Mesendoderm (in vitro differentiated cells): ENCODE results near the gene PMIS2.

Source experiments
- DNase-seq: peaks from one replicate; pipeline ENCODE4 v3.0.0; 2013
- H2AK5ac ChIP-seq: 2 replicates; pipeline ENCODE4 v1.6.1; 2013; ENCODE audit warnings: low read length, inconsistent platforms
- H2BK120ac ChIP-seq: 2 replicates; pipeline ENCODE4 v1.6.1; 2013; ENCODE audit warnings: low read depth, mild to moderate bottlenecking, low read length, moderate library complexity, mixed read lengths
- H2BK15ac ChIP-seq: replicated peaks from 2 replicates; pipeline ENCODE4 v1.6.1; 2013; ENCODE audit warnings: low read depth, mild to moderate bottlenecking, moderate library complexity
- H2BK5ac ChIP-seq: 2 replicates; pipeline ENCODE4 v1.6.1; 2013; ENCODE audit warnings: low read length, inconsistent platforms
- H3K18ac ChIP-seq: 2 replicates; pipeline ENCODE4 v1.6.1; 2013; ENCODE audit warnings: mild to moderate bottlenecking, low read length, mixed read lengths
- H3K23ac ChIP-seq: one replicate; pipeline ENCODE4 v1.6.1; 2013; ENCODE audit warnings: low read length
- H3K27ac ChIP-seq: 2 replicates; pipeline ENCODE4 v1.5.1; 2013; ENCODE audit warnings: low read depth, mild to moderate bottlenecking, inconsistent platforms, low read length, moderate library complexity
- H3K27me3 ChIP-seq: 2 replicates; pipeline ENCODE4 v1.6.1; 2013; ENCODE audit warnings: low read length, control low read depth, mild to moderate bottlenecking, inconsistent platforms; ENCODE audit not compliant: insufficient read depth, poor library complexity
- H3K36me3 ChIP-seq: 2 replicates; pipeline ENCODE4 v1.6.1; 2013; ENCODE audit warnings: low read length, inconsistent platforms; ENCODE audit not compliant: control insufficient read depth, insufficient read depth
- H3K4ac ChIP-seq: one replicate; pipeline ENCODE4 v1.6.1; 2013; ENCODE audit warnings: low read depth, mild to moderate bottlenecking, low read length, moderate library complexity
- H3K4me1 ChIP-seq: 2 replicates; pipeline ENCODE4 v1.6.1; 2013; ENCODE audit warnings: low read depth, low read length, inconsistent platforms; ENCODE audit not compliant: control insufficient read depth
- H3K4me2 ChIP-seq: 2 replicates; pipeline ENCODE4 v1.6.1; 2013; ENCODE audit warnings: low read length
- H3K4me3 ChIP-seq: 2 replicates; pipeline ENCODE4 v1.5.1; 2013; ENCODE audit warnings: mild to moderate bottlenecking, low read length
- H3K56ac ChIP-seq: one replicate; pipeline ENCODE4 v1.6.1; 2013; ENCODE audit warnings: low read length
- H3K79me1 ChIP-seq: 2 replicates; pipeline ENCODE4 v1.6.1; 2013; ENCODE audit warnings: low read length, inconsistent platforms
- H3K79me2 ChIP-seq: 2 replicates; pipeline ENCODE4 v1.6.1; 2013; ENCODE audit warnings: mild to moderate bottlenecking, low read length; ENCODE audit not compliant: control insufficient read depth, insufficient read depth
- H3K9ac ChIP-seq: 2 replicates; pipeline ENCODE4 v1.6.1; 2013; ENCODE audit warnings: low read length, inconsistent platforms
- H4K5ac ChIP-seq: one replicate; pipeline ENCODE4 v1.6.1; 2013; ENCODE audit warnings: low read length
- H4K8ac ChIP-seq: one replicate; pipeline ENCODE4 v1.6.1; 2013; ENCODE audit warnings: low read depth, mild to moderate bottlenecking, control low read depth, low read length, moderate library complexity
- WGBS: extraction: QIAGEN DNeasy Blood & Tissue Kit; methylation state at CpG from one replicate; pipeline ENCODE4 v1.1.7; 2013; ENCODE audit warnings: low lambda C conversion rate, missing lambda C conversion rate; ENCODE audit not compliant: insufficient coverage; ENCODE audit errors: extremely low coverage; 5-methylcytosine and 5-hydroxymethylcytosine counted together

PMIS2 gene

DNA sequence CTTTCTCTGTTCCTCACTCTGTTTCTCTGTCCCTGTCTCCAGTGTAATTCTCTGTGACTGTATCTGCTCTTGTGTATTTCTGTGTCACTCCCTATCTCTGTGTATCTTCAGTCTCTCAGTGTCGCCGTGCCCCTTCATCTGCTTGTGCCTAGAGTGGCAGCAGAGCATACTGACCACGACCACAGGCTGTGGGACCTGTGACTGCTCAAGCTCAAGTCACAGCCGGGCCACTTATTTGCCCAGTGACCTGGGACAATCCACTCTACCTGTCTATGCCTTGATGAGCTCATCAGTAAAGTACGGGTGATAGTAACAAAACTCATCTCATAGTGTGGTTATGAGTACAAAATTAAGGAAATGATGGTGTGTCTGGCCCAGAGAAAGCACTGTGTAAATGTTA lies 31.9 kb upstream of the PMIS2 start:
- no CpG with 5 or more reads among the region's 5 CpGs for WGBS
- H3K56ac ChIP-seq: no peak overlapping the region

DNA sequence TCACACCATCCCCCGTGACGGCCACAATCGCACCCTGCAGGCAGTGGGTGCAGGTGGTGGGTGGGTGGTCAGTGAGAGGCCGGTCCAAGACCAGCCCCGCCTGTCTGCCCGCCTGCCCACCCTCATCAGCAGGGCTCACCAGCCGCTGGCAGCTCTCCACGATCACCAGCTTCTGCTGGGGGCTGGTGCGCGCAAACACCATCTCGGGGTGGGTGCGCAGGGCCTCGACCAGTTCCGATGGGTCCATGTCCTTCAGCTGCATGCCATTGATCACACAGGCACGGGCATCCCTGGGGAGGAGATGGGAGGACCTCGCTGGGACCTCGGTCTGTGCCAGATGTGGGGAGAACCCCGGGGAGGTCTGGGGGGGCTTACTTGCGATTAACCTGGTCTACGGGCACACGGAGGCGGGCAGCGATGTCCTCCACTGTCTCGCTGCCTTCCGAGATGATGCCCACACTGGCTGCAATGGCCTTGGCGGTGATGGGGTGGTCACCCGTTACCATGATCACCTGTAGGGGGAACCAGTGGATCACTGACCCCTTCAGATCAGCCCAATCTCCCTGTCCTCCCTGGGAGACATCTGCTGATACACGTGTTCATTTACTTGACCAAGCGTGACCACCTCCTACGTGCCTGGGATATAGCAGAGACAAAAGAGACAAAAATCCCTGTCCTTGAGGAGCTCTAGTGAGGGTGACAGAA lies 30.5 kb upstream of the PMIS2 start:
- H2BK5ac ChIP-seq: no peak overlapping the region
- no peak overlapping the region for H3K4me3 ChIP-seq
- no peak overlapping the region for H3K23ac ChIP-seq
- no peak overlapping the region for H2BK15ac ChIP-seq
- no peak overlapping the region for H3K4me2 ChIP-seq
- no peak overlapping the region for H2BK120ac ChIP-seq
- H3K18ac ChIP-seq: no peak overlapping the region
- DNase-seq: peak; percentile 75
- no peaks in the 10 kb centered on the region for H3K79me1 ChIP-seq
- WGBS: no CpG with 5 or more reads among the region's 30 CpGs
- H3K36me3 ChIP-seq: no peaks in the 10 kb centered on the region
- no peak overlapping the region for H4K5ac ChIP-seq
- H4K8ac ChIP-seq: no peak overlapping the region
- H2AK5ac ChIP-seq: no peak overlapping the region
- H3K56ac ChIP-seq: no peak overlapping the region
- no peaks in the 10 kb centered on the region for H3K4me1 ChIP-seq
- no peak overlapping the region for H3K27ac ChIP-seq
- H3K27me3 ChIP-seq: no peaks in the 10 kb centered on the region
- no peak overlapping the region for H3K4ac ChIP-seq
- H3K79me2 ChIP-seq: no peaks in the 10 kb centered on the region
- H3K9ac ChIP-seq: no peak overlapping the region

More for the DNA sequence above, 31.9 kb upstream of the PMIS2 start:
- Histone ChIP-seq H3K79me2 (no peaks in the 10 kb centered on the region), H3K23ac (no peak overlapping the region), H3K79me1 (no peaks in the 10 kb centered on the region), H4K8ac (no peak overlapping the region), H3K18ac (no peak overlapping the region), H3K36me3 (no peaks in the 10 kb centered on the region), H3K4ac (no peak overlapping the region), H3K9ac (no peak overlapping the region), H3K4me1 (no peaks in the 10 kb centered on the region), H2BK15ac (no peak overlapping the region), H3K4me3 (no peak overlapping the region), H3K27ac (no peak overlapping the region), H2AK5ac (no peak overlapping the region), H2BK5ac (no peak overlapping the region), H3K4me2 (no peak overlapping the region), H4K5ac (no peak overlapping the region), H3K27me3 (no peaks in the 10 kb centered on the region), H2BK120ac (no peak overlapping the region)
- DNase-seq: no peak

GRCh38 chr19:35556025-35556590 lies 29.9 kb upstream of the PMIS2 start:
- Histone ChIP-seq H3K27me3 (no peaks in the 10 kb centered on the region), H3K9ac (no peak overlapping the region), H3K4me3 (no peak overlapping the region)

DNA sequence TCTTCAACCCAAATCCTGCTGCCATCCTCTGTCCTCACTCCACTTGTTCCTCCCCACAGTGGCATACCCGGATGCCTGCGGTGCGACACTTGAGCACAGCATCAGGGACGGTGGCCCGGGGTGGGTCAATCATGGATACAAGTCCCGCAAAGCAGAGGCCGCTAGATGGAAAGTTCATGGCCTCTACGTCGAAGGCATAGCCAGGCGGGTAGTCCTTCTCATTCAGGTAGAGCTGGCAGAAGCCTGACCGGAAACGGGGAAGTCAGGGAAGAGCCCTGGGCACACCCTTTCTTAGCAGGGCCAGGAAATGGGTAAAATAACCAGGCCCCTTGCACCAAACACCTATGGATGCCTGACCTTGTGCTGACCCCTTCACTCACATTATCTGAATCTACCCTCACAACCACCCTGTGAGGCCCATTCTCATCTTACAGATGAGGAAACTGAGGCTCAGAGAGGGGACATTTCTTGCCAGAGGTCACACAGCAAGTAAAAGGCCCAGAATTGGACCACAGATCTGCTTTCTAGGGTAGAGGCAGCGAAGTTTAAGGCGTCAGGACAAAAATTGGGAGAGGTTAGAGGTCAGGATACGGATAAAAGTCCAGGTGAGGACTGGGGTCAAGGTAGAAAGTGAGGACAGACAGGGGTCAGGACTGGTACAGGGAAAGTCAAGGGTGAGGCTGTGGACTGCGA lies 29.0 kb upstream of the PMIS2 start:
- no peak overlapping the region for H3K18ac ChIP-seq

More at GRCh38 chr19:35556025-35556590, 29.9 kb upstream of the PMIS2 start:
- Histone ChIP-seq H3K4me2 (no peak overlapping the region), H3K36me3 (no peaks in the 10 kb centered on the region), H3K4ac (no peak overlapping the region), H3K79me1 (no peaks in the 10 kb centered on the region), H4K8ac (no peak overlapping the region), H3K27ac (no peak overlapping the region), H3K18ac (no peak overlapping the region), H4K5ac (no peak overlapping the region), H2BK120ac (no peak overlapping the region), H3K56ac (no peak overlapping the region), H2BK15ac (no peak overlapping the region), H3K4me1 (no peaks in the 10 kb centered on the region), H2AK5ac (no peak overlapping the region), H3K23ac (no peak overlapping the region), H2BK5ac (no peak overlapping the region), H3K79me2 (no peaks in the 10 kb centered on the region)
- no peak for DNase-seq
- WGBS: no CpG with 5 or more reads among the region's 9 CpGs

GRCh38 chr19:35557539-35558399 lies 28.2 kb upstream of the PMIS2 start:
- Histone ChIP-seq H3K4ac (no peak overlapping the region), H2BK120ac (no peak overlapping the region), H3K4me2 (peak overlapping the region; percentile 98), H3K27ac (no peak overlapping the region), H2BK15ac (no peak overlapping the region), H3K4me1 (no peaks in the 10 kb centered on the region), H2BK5ac (no peak overlapping the region), H3K56ac (peak overlapping the region; percentile 88), H3K36me3 (no peaks in the 10 kb centered on the region), H3K79me2 (no peaks in the 10 kb centered on the region), H3K9ac (peak overlapping the region; percentile 54), H3K18ac (no peak overlapping the region), H4K8ac (no peak overlapping the region), H3K79me1 (no peaks in the 10 kb centered on the region), H3K4me3 (peak overlapping the region; percentile 66), H3K27me3 (no peaks in the 10 kb centered on the region), H2AK5ac (no peak overlapping the region), H3K23ac (no peak overlapping the region), H4K5ac (no peak overlapping the region)
- peak; percentile 96 for DNase-seq
- WGBS: no CpG with 5 or more reads among the region's 60 CpGs

More for the DNA sequence above, 29.0 kb upstream of the PMIS2 start:
- Histone ChIP-seq H3K36me3 (no peaks in the 10 kb centered on the region), H3K79me2 (no peaks in the 10 kb centered on the region), H3K56ac (peak overlapping the region; percentile 78), H3K4me3 (no peak overlapping the region), H3K23ac (no peak overlapping the region), H3K4ac (no peak overlapping the region), H3K27me3 (no peaks in the 10 kb centered on the region), H2BK5ac (no peak overlapping the region), H3K27ac (no peak overlapping the region), H4K5ac (no peak overlapping the region), H4K8ac (no peak overlapping the region), H2BK120ac (no peak overlapping the region), H2BK15ac (no peak overlapping the region), H3K4me1 (no peaks in the 10 kb centered on the region), H3K9ac (peak overlapping the region; percentile 42), H3K4me2 (no peak overlapping the region), H3K79me1 (no peaks in the 10 kb centered on the region), H2AK5ac (no peak overlapping the region)
- no CpG with 5 or more reads among the region's 16 CpGs for whole genome bisulfite sequencing
- DNase-seq: no peak
